Osteocyte (in vitro differentiated cells): ENCODE results near the gene ANTXRL. TPM values are rescaled to one million over a fixed set of nuclear protein-coding genes. Genes with fewer than 3 reads are reported as not detected.
A peak's percentile ranks its signal among the peaks of the same experiment; 100 is the strongest.
"Not testable (repeated sequence)": the region's sequence is repeated elsewhere in the genome, so short reads cannot be mapped to it uniquely, and the experiment has no call there.

Experiments used
- DNase-seq: peaks from one replicate; pipeline ENCODE4 v3.0.0; 2021; ENCODE audit warnings: mixed read lengths; ENCODE audit not compliant: unreplicated experiment; ENCODE audit errors: extremely low spot score
- H3K27ac Mint-ChIP-seq: one replicate; pipeline ENCODE4 v1.8.0; 2021; ENCODE audit warnings: mild to moderate bottlenecking, mixed read lengths; ENCODE audit not compliant: unreplicated experiment
- H3K27me3 Mint-ChIP-seq: one replicate; pipeline ENCODE4 v1.8.0; 2021; ENCODE audit warnings: mixed read lengths; ENCODE audit not compliant: unreplicated experiment
- H3K36me3 Mint-ChIP-seq: one replicate; pipeline ENCODE4 v1.8.0; 2021; ENCODE audit warnings: mixed read lengths; ENCODE audit not compliant: unreplicated experiment
- H3K4me1 Mint-ChIP-seq: one replicate; pipeline ENCODE4 v1.8.0; 2021; ENCODE audit warnings: mixed read lengths; ENCODE audit not compliant: unreplicated experiment
- H3K4me3 Mint-ChIP-seq: one replicate; pipeline ENCODE4 v1.8.0; 2021; ENCODE audit warnings: mild to moderate bottlenecking, moderate library complexity, mixed read lengths; ENCODE audit not compliant: unreplicated experiment
- H3K9me3 Mint-ChIP-seq: one replicate; pipeline ENCODE4 v1.8.0; 2021; ENCODE audit warnings: mixed read lengths; ENCODE audit not compliant: unreplicated experiment
- total RNA-seq: library from RNA; stranded (reverse); gene quantifications from 2 replicates; pipeline ENCODE4 v1.2.1, GENCODE V29; 2021
- TF ChIP-seq, protein P1 (sequence below): fragments of 200-600 bp; sonication (generic); IDR thresholded peaks from 2 replicates; pipeline ENCODE4 v1.5.0; 2021; ENCODE audit warnings: antibody characterized with exemption, mild to moderate bottlenecking, moderate library complexity

Gene ANTXRL
- total RNA-seq, 1 donor from 2014 or later: not detected

DNA sequence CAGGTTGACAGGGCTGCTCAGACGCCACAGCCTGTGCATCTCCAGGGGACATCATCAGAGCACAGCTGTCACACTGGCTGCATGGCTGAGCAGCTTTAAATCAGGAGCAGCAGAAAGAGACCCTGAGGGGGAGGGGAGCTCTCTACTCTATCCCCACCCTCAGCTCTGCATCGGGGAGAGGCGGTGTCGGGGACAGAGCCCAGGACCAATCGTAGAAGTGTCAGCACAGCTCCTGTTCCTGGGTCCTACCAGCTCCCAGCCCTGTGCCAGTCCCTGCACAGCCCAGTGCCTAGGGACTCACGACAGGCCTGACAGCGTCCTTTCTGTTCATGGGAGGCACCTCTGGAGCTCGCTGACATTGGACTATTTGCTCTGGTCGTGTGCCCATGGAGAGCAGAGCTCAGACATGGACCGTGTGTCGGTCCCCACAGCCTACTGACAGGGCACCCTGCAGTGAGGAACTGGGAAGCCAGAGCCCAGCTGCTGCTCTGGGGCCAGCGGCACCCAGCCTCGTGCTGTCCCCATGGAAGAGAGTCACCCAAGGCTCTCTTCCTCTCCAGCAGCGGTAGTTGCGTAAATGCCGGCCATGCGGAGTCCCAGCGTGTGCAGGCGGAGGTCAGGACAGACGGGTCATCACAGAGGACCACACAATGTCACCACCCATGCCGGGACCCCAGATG is 20.4 kb upstream of the ANTXRL start:
- H3K27me3 Mint-ChIP-seq: peaks cover 6% of the 10 kb centered on the region
- H3K4me3 Mint-ChIP-seq: no peak overlapping the region
- peak; percentile 77 for DNase-seq
- TF ChIP-seq, protein P1, sequence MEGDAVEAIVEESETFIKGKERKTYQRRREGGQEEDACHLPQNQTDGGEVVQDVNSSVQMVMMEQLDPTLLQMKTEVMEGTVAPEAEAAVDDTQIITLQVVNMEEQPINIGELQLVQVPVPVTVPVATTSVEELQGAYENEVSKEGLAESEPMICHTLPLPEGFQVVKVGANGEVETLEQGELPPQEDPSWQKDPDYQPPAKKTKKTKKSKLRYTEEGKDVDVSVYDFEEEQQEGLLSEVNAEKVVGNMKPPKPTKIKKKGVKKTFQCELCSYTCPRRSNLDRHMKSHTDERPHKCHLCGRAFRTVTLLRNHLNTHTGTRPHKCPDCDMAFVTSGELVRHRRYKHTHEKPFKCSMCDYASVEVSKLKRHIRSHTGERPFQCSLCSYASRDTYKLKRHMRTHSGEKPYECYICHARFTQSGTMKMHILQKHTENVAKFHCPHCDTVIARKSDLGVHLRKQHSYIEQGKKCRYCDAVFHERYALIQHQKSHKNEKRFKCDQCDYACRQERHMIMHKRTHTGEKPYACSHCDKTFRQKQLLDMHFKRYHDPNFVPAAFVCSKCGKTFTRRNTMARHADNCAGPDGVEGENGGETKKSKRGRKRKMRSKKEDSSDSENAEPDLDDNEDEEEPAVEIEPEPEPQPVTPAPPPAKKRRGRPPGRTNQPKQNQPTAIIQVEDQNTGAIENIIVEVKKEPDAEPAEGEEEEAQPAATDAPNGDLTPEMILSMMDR: no peak
- H3K27ac Mint-ChIP-seq: no peak overlapping the region
- no peaks in the 10 kb centered on the region for H3K9me3 Mint-ChIP-seq
- H3K36me3 Mint-ChIP-seq: no peaks in the 10 kb centered on the region
- H3K4me1 Mint-ChIP-seq: no peaks in the 10 kb centered on the region

DNA sequence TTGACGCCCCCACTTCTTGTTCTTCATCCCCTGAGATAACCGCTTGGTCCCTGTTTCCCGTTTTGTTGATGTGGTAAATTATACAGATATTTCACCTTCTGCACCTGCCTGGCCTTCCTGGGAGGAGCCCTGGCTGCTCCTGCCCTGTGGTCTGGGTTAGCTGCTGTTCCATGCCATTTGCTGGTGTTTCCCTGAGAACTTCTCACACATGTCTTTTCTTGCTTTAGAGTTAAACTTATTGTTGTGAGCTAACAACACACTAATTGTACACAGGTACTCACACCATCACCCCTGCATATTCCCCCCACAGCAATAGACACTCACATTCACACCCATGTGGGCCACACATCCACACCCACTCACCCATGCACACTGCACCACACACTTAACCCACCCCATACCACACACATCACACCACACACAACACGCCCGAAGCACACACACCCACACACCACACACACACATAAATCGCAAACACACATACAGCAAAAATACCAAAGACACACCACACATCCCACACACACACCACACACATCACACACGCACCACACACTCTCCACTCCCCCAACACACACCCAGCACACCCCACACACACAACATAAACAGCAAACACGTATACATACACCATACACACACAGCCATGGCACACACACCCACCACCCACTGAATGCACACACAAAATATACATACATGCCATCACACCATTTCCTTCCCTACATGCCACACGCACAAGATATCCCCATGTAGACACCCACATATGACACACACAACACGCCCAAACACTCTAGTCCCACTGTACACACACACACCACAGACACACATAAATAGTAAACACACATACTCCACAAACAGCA is 19.4 kb upstream of the ANTXRL start:
- H3K27me3 Mint-ChIP-seq: no peaks in the 10 kb centered on the region
- H3K27ac Mint-ChIP-seq: no peak overlapping the region
- no peaks in the 10 kb centered on the region for H3K4me1 Mint-ChIP-seq
- H3K4me3 Mint-ChIP-seq: no peak overlapping the region
- no peaks in the 10 kb centered on the region for H3K9me3 Mint-ChIP-seq
- peak; percentile 46 for DNase-seq
- no peaks in the 10 kb centered on the region for H3K36me3 Mint-ChIP-seq
- TF ChIP-seq, protein P1: no peak

DNA sequence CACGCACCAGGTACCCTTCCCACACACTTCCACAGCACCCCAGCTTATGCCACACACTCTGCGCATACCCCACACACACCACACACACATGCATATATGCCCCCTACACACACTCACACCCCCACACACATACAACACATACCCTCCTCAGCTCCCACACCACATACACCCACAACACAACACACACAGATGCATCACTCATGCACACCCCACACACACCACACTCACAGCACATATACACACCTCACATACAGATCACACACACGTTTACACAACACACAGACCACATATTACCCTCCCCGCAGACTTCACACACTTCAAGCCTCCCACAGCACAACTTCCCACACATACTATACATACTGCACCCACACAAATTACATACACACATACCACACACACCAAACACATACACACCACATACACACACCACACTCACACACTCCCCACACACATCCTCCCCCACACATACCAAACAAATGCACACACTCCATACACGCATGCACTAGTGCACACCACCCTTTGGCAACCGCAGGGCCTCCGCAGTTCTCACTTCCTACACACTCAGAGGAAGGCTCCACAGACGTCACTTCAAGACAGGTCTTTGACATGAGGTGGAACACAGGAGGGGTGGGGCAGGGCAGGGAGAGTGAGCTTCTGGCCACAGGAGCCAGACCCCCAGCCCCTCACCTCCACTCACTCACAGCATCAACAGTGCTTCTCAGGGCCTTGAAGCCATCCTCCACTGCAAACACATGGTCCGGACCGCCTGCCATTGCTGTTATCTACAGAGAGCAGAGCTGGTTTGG is 18.5 kb upstream of the ANTXRL start:
- no peak overlapping the region for H3K4me3 Mint-ChIP-seq
- no peaks in the 10 kb centered on the region for H3K36me3 Mint-ChIP-seq
- no peaks in the 10 kb centered on the region for H3K4me1 Mint-ChIP-seq
- no peaks in the 10 kb centered on the region for H3K9me3 Mint-ChIP-seq
- H3K27ac Mint-ChIP-seq: no peak overlapping the region
- TF ChIP-seq, protein P1: no peak
- no peaks in the 10 kb centered on the region for H3K27me3 Mint-ChIP-seq
- DNase-seq: peak; percentile 59

DNA sequence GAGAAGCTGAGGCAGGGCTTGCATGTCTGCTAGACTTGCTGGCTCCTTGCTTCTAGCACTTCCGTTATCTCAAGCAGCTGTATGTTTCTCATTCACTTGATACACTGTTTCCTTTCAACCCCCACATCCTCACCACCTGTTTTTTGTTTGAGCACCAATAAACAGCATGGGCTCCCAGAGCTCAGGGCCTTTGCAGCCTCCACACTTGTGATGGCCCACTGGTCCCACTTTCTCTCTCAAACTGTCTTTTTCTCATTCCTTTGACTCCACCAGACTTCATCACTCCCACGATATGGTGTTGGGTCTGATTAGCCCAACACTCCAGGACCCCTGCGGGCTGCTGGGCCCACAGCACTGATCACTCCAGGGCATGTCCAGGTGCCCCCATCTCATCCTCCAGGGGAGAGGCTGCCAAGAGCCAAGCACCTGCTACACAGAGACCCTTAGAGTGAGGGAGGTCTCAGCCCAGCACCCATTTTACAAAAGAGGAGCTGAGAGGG is 17.2 kb upstream of the ANTXRL start:
- not testable (repeated sequence) for H3K36me3 Mint-ChIP-seq, H3K4me3 Mint-ChIP-seq, H3K4me1 Mint-ChIP-seq, DNase-seq, H3K27ac Mint-ChIP-seq, H3K9me3 Mint-ChIP-seq, H3K27me3 Mint-ChIP-seq

DNA sequence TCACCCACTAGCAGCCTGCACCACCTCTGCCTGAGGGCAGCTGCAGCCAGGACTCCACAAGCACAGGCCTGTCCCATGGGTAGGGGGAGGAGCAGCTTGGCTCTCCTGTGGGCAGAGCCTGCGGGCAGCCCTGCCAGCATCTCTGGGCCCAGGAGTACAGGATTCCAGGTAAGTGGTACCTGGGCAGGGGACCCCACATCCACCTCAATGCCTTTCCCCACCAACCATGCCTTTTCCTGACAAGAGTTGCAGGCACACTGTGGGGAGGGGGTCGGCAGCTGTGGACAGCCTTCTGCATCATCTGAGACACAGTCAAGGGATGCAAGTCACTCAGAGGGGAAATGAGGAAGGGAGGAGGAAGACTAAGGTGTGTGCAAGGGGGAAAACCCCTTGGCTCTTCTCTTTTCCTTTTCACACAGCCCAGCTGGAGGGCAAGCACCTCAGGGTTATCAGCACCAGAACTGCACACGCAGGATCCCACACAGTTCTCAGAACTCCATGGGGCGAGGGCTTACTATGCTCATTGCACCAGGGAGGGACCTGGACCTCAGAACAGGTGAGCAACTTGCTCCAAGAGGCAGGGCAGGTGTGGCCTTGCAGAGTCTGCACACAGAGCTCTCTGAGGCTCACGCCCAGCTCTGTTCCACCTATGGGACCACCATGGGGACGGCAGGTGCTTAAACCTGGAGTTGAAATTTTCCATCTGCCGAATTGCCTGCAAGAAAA is 16.5 kb upstream of the ANTXRL start:
- Mint-ChIP-seq H3K27ac (no peak overlapping the region), H3K27me3 (peaks cover 10% of the 10 kb centered on the region), H3K9me3 (no peaks in the 10 kb centered on the region), H3K36me3 (no peaks in the 10 kb centered on the region), H3K4me1 (no peaks in the 10 kb centered on the region), H3K4me3 (no peak overlapping the region)
- TF ChIP-seq, protein P1: no peak
- peak; percentile 81 for DNase-seq

DNA sequence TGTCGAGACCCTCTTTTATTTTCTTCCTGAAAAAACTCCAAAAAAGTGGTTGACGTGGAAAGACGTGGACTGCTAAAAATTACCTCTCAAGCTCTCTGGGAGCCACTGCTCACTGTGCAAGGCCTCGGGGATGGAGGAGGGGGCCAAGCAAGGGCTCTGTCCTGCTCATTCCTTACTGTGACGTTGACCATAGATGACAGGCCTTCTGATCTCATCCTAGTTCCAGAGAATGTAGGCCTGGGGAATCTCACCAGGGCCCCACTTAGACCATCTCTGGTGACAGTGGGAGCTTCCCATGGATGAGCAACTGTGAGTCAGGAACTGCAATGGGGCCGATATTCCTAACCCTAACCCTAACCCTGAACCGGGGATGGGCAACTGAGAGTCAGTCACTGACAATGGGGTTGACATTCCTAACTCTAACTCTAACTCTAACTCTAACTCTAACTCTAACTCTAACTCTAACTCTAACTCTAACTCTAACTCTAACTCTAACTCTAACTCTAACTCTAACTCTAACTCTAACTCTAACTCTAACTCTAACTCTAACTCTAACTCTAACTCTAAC is 15.8 kb upstream of the ANTXRL start:
- not testable (repeated sequence) for H3K4me1 Mint-ChIP-seq, H3K36me3 Mint-ChIP-seq, H3K4me3 Mint-ChIP-seq, H3K27ac Mint-ChIP-seq, H3K9me3 Mint-ChIP-seq
- peak; percentile 34 for DNase-seq
- peaks cover 17% of the 10 kb centered on the region for H3K27me3 Mint-ChIP-seq

DNA sequence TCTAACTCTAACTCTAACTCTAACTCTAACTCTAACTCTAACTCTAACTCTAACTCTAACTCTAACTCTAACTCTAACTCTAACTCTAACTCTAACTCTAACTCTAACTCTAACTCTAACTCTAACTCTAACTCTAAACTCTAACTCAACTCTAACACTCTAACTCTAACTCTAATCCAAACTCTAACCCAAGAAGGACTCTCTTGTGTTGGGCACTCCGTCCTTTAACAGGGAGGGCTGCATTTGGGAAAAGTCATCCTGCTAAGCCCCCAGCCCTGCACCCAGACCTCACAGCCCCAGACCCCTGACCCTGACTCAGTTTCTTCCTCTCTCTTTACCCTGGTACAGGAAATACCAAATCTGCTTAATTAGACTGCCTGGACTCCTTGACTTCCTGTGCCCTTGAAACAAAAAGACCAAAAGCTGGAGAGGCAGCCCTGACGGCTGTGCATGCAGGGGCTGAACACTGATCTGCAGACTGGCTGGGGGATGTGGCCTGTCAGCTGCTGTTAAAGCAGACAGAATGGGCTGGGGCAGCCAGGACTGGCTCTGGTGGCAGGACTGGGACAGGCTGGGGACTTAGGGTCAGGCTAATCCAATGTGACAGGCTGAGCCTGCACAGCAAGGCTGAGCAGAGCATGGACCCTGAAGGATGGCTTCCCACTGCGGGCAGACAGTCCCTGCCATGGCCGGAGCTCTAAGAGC is 14.8 kb upstream of the ANTXRL start:
- H3K36me3 Mint-ChIP-seq, H3K4me3 Mint-ChIP-seq, H3K9me3 Mint-ChIP-seq, H3K4me1 Mint-ChIP-seq, H3K27ac Mint-ChIP-seq: not testable (repeated sequence)
- DNase-seq: peak; percentile 82
- H3K27me3 Mint-ChIP-seq: peaks cover 25% of the 10 kb centered on the region
